GM20000 (cell line): ENCODE measurements around the gene PGM2L1.
A peak's percentile ranks its signal among the peaks of the same experiment; 100 is the strongest.

ENCODE experiments used
- DNase-seq: peaks from one replicate; pipeline ENCODE4 v3.0.0; 2012; ENCODE audit warnings: low spot score
- TF ChIP-seq, protein P1 (sequence below): IDR thresholded peaks from 2 replicates; pipeline ENCODE4 v1.5.1; 2012; ENCODE audit warnings: mild to moderate bottlenecking, control low read depth; ENCODE audit errors: extremely low read depth, missing control alignments

PGM2L1 gene

GRCh38 chr11:74398244-74399159 is at the start of gene PGM2L1:
TSS of gene PGM2L1 (minus strand) at chr11:74398433. CDS start at chr11:74398161, 272 bp downstream.
- TF ChIP-seq, protein P1, sequence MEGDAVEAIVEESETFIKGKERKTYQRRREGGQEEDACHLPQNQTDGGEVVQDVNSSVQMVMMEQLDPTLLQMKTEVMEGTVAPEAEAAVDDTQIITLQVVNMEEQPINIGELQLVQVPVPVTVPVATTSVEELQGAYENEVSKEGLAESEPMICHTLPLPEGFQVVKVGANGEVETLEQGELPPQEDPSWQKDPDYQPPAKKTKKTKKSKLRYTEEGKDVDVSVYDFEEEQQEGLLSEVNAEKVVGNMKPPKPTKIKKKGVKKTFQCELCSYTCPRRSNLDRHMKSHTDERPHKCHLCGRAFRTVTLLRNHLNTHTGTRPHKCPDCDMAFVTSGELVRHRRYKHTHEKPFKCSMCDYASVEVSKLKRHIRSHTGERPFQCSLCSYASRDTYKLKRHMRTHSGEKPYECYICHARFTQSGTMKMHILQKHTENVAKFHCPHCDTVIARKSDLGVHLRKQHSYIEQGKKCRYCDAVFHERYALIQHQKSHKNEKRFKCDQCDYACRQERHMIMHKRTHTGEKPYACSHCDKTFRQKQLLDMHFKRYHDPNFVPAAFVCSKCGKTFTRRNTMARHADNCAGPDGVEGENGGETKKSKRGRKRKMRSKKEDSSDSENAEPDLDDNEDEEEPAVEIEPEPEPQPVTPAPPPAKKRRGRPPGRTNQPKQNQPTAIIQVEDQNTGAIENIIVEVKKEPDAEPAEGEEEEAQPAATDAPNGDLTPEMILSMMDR = no peak

GRCh38 chr11:74447720-74448119 is 49.5 kb upstream of the PGM2L1 start:
- no peak for DNase-seq

More at GRCh38 chr11:74398244-74399159, at the start of gene PGM2L1:
- peak; percentile 97 for DNase-seq

DNA sequence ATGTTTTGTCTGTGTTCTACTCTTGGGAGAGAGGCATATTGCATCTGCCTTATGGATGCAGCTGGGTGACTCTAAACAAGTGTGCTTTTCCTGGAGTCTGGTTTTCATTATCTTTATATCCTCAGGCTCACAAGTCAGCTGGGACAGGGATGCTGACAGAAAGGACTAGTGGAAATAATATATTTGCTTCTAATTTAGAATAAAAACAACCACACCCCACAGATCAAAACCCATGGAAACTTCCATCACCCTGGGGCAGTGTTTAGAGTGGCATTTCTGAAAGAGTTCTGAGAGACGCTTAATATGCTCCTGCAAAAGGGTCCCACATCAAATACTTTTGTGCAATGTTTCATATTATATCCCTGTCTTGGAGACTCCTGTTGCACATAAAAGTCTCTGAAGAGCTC is 48.3 kb upstream of the PGM2L1 start:
- TF ChIP-seq, protein P1 = no peak
- no peak for DNase-seq

More at GRCh38 chr11:74447720-74448119, 49.5 kb upstream of the PGM2L1 start:
- TF ChIP-seq, protein P1 = no peak

- no peak for DNase-seq
- TF ChIP-seq, protein P1 = no peak
Observed at GRCh38 chr11:74444173-74444826, 46.1 kb upstream of the PGM2L1 start.

DNA sequence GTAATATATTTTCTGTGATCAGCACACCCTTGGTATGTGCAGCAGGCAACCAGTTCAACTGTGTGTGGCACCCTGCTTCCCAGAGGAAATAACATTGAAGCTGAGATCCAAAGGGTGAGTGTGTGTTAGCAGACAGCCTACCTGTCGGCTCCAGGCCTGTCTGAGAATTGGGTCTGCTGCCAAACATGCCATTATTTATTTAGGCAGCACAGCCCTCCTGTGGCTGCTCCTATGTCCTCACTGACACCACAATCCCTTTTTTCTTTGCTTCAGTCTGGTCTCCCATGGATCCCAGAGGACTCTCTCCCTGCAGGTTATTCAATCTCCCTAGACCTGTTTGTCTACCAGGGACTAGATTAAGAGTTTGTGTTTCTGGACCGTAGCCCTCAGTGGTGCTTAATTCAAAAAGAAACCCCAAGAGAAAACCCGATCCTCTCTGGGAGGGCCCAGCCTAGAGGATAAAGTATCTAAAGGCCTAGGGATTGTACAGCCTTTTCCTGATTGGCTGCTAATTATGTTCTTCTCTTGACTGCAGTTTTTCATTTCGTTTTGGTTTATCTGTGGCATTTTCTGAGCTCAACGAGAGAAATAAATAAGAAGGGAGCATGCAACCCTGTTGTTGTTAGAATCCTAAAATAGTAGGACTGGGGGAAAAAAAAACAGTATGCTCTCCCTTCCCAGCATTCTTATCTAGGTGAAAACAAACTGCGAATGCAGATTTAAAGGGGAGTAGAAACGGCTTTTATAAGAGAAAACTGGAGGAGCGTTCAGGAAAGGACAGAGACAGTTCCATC is 45.0 kb upstream of the PGM2L1 start:
- TF ChIP-seq, protein P1 = no peak
- no peak for DNase-seq

- TF ChIP-seq, protein P1 = no peak
- no peak for DNase-seq
Observed at GRCh38 chr11:74442636-74443035, 44.4 kb upstream of the PGM2L1 start.
